Nucleus accumbens (tissue), 56 donors: ENCODE results near the gene MRPS18B.

Experiments
- DNase-seq, 56 donors: peaks; one replicate each; lab custom pipeline; 2025; lab: John Stamatoyannopoulos, UW

Gene MRPS18B

DNA sequence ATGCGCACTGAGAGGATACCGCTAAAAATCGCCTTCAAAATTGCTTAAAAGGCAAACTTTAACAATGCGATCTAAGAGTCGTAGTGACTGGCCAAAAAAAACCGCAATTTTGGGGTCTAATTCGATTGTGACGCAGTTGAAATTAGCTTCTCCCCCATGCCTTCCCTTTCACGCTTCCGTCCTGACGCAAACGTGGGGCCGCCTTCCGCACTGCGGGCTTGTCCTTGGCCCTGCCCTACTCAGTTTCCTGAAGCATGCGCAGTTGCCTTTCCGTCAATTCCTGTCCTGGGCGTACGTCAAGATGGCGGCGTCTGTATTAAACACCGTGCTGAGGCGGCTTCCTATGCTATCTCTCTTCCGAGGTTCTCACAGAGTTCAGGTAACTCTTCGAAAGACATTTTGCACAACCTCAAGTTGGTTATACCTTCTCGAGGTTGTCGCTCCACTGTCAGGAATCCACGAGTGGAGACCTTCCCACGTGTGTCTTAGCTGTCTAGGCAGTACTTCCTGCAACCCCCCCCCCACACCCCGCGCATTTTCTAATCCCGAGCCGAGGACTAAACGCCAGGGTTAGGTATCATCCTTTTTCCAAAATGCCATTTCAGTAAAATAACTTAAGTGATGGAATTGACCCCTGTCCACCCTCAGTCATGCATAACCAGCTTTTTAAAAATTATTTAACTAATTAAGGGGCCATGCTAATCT lies at the start of gene MRPS18B:
Gene MRPS18B, plus strand, starts transcription at position 276 of the 705 bp plus-strand sequence. Its CDS starts 26 bp downstream, at position 302.
- peak; percentile 77 to 99 (median 96) for DNase-seq

DNA sequence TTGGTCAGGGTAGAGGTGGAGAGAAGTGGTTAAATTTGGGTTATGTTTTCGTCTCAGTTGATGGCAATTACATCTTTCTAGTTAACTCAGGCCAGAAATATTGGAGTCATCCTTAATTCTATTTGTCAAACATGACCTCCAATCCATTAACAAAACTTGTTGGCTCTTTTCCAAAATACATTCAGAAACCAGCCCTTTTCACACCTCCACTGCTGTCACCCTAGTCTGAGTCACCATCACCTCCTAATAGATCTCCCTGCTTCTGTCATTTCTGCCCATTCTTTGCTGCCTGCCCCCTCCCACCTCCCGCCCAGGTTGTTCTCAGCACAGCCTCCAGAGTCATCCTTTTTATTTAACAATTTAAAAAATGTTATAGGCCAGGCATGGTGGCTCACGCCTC lies 49.4 kb upstream of the MRPS18B start:
- peak in 27 of 56 donors; percentile 3 to 63 (median 38) for DNase-seq

DNA sequence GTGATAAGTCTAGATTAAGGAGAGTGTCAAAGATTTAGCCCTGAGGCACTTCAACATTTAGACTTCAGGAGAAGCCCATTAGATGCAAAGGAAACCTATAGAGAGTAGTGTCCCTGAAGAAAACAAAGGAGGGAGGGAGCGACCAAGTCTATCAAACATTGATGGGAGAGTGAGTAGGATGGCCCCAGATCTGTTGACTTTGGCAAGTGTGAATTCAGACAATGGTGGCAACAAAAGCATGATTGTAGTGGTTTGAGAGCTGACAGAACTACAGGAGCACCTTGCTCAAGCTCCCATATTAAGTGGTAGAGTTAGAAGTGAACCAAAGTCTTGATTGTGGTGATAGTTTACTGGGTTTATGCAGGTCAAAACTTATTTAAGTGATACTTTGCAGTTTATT lies 47.4 kb upstream of the MRPS18B start:
- DNase-seq = no peak

DNA sequence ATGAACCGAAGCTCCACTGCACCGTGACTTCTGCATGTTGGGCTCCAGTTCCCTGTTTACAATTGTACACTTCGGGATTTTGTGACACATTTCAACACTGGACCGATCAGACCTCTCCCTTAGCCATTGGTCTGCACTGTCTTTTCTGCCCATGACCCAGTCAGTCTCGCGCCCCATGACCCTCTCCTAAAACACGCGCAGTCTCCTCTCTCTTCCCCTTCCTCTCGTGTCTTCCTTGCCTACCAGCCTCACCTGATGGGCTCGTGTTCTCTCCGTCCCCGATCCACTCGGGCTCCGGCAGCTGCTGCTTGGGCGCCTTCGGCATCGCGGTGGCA lies 46.9 kb upstream of the MRPS18B start:
- peak in 9 of 56 donors; percentile 36 to 67 (median 59) for DNase-seq

DNA sequence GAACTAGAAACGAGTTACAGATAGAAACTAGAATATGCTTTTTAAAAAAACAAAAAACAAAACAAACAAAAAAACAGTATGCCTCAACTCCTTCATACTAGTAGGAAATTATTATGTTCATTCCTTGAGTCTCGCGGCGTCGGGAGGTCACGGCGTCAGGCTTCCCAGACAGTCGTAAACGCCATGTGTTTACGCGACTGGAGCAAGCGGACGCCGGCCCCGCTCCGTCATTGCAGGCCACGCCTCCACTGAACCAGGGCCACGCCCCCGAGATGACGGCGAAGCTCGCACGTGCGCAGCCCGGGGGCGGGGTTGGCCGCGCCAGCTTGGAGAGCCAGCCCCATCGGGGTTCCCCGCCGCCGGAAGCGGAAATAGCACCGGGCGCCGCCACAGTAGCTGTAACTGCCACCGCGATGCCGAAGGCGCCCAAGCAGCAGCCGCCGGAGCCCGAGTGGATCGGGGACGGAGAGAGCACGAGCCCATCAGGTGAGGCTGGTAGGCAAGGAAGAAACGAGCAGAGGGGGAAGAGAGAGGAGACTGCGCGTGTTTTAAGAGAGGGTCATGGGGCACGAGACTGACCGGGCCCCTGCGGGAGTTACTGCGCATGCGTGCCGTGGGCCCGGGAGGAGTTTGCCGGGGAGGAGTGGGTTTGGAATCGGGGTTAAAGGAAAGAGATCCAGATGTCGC lies 46.4 kb upstream of the MRPS18B start, which contains the start of gene ABCF1:
Gene ABCF1, plus strand, starts transcription at position 368 of the 687 bp plus-strand sequence. Its CDS starts 46 bp downstream, at position 414.
- peak; percentile 65 to 99 (median 96) for DNase-seq

DNA sequence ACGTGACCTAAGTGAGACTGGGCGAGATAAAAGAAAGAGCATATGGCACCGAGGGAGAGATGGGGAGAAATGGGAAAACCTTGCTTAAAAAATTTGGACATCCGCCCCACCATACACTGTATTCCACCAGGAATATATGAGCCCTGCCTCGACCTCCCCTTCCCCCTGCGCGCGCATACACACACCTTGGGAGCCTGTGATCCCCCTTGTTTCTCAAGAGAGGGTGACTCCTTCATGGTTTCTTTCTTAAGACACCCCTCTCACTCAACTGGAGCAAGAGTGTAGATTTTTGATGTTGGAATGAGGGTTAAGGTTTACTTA lies 45.9 kb upstream of the MRPS18B start:
- no peak for DNase-seq

DNA sequence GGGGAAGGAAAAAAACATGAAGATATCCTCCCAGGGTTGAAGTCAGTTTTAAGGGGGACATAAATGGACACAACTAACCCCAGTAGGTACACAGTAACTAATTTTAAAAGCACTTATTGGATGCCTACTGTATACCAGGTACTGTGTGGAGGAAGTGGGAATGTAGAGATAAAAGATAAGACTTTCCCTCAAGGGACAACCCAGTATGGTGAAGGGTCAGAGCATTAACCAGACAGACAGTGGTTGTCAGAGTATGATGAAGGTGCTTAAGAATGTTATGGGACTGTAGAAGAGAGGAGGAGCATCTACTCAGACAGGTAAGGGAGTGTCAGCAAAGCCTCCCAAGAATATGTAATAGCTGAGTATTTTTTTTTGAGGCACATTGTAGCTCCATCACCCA lies 45.5 kb upstream of the MRPS18B start:
- no peak for DNase-seq

DNA sequence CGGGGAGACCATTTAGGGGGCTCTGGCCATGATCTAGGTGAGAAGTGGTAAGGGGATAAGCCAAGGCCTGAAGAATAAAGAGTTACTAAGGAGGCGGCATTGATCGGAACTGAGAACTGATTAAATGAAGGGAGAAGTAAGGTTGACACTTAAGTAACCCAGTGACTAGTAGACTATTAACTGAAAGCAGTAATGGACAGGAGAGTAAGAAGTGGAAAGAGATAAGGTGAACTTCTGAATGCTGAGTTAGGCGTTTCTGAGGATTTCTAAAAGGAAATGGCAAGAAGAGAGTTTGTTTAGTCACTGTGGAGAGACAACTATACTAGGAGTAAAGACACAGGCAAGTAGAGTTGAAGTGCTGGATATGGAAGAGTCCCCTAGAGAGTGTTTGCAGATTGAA lies 44.5 kb upstream of the MRPS18B start:
- no peak for DNase-seq

DNA sequence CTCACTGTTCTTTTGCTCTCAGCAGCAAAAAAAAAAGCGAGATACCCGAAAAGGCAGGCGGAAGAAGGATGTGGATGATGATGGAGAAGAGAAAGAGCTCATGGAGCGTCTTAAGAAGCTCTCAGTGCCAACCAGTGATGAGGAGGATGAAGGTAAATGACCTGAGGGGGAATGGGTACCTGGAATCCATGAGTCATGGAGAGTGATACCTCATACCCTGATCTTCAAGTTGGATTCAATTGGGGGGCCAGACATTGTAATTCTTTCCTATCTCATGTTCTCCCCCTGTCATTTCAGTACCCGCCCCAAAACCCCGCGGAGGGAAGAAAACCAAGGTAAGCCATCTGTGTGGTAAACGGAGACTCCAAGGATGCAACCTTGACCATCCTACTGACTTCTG lies 39.6 kb upstream of the MRPS18B start:
- DNase-seq = no peak

DNA sequence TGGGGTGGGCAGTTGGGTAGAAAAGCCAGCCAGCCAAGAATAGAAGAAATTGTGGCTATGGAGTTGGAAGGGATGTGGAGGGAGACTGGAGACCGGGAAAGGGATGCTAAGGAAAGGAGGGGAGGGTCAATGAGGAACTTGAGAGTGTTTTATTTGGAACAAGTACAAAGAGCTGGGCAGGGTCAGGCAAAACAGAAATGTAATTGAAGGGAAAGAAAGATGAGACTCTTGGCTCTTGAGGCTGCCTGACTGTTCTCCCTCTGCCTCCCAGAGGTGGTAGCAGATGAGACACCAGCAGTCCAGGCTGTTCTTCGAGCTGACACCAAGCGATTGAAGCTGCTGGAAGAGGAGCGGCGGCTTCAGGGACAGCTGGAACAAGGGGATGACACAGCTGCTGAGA lies 33.7 kb upstream of the MRPS18B start:
- DNase-seq = no peak

DNA sequence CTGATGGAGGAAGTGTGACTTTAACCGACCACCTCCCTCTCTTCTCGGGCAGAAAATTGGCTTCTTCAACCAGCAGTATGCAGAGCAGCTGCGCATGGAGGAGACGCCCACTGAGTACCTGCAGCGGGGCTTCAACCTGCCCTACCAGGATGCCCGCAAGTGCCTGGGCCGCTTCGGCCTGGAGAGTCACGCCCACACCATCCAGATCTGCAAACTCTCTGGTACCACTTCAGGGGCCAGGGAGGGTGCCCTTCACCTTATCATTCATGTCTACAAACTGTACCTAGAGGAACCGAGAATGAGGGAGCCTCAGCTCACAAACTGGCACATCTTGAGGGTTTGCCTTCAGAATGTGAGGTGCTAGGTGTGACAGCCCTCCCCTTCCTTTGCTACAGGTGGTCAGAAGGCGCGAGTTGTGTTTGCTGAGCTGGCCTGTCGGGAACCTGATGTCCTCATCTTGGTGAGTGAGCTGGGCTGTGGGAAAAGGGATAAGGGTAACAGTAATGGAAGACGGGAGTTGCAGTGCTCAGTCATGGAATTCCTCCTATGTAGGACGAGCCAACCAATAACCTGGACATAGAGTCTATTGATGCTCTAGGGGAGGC lies 27.8 kb upstream of the MRPS18B start:
- no peak for DNase-seq

DNA sequence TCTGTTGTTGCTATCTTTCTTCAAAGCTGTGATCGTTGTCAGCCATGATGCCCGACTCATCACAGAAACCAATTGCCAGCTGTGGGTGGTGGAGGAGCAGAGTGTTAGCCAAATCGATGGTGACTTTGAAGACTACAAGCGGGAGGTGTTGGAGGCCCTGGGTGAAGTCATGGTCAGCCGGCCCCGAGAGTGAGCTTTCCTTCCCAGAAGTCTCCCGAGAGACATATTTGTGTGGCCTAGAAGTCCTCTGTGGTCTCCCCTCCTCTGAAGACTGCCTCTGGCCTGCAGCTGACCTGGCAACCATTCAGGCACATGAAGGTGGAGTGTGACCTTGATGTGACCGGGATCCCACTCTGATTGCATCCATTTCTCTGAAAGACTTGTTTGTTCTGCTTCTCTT lies 27.1 kb upstream of the MRPS18B start:
- no peak for DNase-seq

DNA sequence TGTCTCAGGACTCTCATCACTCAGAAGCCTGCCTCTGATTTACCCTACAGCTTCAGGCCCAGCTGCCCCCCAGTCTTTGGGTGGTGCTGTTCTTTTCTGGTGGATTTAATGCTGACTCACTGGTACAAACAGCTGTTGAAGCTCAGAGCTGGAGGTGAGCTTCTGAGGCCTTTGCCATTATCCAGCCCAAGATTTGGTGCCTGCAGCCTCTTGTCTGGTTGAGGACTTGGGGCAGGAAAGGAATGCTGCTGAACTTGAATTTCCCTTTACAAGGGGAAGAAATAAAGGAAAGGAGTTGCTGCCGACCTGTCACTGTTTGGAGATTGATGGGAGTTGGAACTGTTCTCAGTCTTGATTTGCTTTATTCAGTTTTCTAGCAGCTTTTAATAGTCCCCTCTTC lies 26.6 kb upstream of the MRPS18B start:
- no peak for DNase-seq

DNA sequence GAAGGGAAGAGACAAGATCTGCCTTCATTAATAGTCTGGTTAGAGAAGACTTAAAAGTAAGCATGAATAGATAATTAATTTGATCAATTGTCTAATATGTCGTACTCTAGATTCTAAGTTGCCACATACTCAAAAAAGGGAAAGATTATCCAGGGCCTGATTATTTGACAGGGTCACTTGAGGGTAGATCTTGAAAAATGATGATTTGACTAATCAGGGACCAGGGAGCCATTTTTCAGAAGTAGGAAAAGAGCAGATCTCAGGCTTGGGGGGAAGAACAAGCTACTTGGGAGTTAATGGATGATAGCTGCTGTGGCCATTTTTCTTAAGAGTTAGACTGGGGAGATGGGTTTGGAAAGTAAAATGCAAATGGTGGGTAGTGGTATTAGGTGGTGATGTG lies 25.4 kb upstream of the MRPS18B start:
- DNase-seq = no peak

DNA sequence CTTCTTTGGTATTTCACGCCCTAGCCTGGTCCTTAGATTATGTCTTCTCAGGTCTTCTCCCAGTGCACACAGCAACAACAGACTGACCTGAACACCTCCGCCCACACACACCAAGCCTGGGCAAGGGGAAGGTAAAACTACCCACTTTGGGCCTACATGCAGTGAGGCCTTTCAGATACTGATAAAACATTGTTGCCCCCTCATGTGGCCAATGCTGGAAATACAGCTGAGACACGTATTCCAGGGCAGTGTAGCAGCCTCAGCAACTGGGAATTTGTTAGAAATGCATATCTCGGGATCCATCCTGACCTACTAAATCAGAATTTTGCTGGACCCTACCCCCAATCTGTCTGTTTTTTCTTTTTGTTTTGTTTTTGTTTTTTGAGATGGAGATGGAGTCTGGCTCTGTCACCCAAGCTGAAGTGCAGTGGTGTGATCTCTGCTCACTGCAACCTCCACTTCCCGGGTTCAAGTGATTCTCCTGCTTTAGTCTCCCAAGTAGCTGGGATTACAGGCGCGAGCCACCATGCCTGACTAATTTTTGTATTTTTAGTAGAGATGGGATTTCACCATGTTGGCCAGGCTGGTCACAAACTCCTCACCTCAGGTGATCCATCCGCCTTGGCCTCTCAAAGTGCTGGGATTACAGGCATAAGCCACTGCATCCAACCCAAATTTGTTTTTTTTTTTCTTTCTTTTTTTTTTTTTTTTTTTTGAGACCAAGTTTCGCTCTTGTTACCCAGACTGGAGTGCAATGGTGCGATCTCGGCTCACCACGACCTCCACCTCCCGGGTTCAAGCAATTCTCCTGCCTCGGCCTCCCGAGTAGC lies 20.1 kb upstream of the MRPS18B start:
- DNase-seq = peak in 42 of 56 donors; percentile 3 to 86 (median 36)

DNA sequence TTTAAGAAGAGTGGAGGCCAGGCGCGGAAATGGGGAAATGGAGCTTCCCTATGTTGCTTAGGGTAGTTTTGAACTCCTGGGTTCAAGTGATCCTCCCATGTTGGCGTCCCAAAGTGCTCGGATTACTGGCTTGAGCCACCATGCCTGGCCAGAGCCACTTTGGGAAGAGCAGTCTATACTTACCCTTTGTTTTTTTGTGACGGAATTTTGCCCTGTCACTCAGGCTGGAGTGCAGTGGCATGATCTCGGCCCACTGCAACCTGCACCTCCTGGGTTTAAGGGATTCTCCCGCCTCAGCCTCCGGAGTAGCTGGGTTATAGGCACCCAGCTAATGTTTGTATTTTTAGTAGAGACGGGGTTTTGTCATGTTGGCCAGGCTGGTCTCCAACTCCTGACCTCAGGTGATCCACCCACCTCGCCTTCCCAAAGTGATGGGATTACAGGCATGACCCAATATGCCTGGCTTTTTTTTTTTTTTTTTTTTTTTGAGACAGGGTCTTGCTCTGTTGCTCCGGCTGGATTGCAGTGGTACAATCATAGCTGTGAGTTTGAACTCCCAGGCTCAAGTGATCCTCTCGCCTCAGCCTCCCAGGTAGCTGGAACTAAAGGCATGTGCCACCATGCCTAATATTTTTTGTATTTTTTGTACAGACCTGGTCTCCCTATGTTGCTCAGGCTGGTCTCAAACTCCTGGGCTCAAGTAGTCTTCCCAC lies 18.6 kb upstream of the MRPS18B start:
- no peak for DNase-seq

DNA sequence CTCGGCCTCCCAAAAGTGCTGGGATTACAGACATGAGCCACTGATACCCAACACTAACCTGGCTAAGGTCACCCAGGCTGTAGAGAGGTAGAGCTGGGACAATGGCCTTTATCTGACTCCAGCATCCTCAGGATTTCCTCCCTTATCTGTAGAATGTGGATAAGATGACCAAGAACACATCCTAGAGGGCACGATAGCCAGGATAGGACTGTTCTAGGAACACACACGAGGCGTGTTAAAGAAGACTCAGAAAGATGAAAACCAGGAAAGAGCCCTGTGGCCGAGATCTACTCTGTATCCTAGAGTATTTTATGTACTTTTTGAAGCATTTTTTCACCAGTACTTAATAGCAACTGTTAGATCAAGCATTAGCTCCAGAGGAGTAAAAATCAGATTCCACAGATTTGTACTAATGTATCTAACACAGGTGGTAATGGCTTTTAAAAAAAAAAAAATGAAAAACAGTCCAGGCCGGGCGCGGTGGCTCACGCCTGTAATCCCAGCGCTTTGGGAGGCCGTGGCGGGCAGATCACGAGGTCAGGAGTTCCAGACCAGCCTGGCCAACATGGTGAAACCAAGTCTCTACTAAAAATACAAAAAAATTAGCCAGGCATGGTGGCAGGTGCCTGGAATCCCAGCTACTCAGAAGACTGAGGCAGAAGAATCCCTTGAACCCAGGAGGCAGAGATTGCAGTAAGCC lies 17.9 kb upstream of the MRPS18B start:
- no peak for DNase-seq

DNA sequence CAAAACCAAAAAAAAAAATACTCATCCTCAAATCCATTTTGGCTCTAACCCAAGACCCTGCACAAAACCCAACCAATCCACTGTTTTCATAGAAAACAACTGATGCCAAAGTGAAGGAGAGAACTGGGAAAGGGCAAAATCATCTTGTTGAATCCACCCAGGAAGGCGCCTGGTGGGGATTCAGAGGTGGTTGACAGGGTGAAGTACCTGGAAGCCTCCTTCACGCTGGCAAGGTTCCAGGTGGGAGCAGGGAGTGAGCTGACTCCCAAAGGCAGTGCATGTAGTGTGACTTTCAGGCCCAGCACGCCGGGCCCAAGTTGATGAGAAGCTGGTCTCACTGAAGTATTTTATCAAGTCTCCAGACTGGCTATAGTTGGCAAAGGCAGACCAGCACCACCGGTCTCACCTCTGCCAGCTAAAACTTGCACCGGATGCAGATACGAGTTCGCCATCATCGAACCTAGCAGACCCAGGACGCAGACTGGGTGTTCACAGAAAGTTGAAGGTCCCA lies 17.1 kb upstream of the MRPS18B start:
- DNase-seq = peak in 4 of 56 donors; percentile 9 to 28 (median 22)

DNA sequence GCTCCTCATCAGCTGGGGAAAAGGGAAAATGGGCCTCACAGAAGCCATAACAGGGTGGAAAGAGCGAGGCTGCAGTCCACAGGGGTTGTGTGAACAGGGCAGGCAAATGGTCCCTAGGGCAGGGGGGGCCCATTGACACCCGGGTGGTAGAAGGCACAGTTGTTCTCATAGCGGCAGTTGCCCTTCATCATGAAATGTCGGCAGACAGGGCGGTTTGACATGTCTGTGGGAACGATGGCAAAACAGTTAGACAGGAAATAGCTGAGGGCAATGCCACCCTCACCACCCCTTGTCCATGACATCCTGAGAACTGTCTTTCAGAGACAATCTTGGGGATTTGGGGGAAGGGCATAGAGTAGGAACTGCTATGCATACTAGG lies 16.2 kb upstream of the MRPS18B start:
- no peak for DNase-seq
